ENCODE results near the gene PODXL2. TPM values are rescaled to one million over a fixed set of nuclear protein-coding genes. Genes with fewer than 3 reads are reported as not detected.
A peak's percentile ranks its signal among the peaks of the same experiment; 100 is the strongest.

The PODXL2 gene
- total and polyA plus RNA-seq, 2 donors (not counting 1 experiment from before 2014, with no cell fraction given): 3.1 to 4.0 TPM

DNA sequence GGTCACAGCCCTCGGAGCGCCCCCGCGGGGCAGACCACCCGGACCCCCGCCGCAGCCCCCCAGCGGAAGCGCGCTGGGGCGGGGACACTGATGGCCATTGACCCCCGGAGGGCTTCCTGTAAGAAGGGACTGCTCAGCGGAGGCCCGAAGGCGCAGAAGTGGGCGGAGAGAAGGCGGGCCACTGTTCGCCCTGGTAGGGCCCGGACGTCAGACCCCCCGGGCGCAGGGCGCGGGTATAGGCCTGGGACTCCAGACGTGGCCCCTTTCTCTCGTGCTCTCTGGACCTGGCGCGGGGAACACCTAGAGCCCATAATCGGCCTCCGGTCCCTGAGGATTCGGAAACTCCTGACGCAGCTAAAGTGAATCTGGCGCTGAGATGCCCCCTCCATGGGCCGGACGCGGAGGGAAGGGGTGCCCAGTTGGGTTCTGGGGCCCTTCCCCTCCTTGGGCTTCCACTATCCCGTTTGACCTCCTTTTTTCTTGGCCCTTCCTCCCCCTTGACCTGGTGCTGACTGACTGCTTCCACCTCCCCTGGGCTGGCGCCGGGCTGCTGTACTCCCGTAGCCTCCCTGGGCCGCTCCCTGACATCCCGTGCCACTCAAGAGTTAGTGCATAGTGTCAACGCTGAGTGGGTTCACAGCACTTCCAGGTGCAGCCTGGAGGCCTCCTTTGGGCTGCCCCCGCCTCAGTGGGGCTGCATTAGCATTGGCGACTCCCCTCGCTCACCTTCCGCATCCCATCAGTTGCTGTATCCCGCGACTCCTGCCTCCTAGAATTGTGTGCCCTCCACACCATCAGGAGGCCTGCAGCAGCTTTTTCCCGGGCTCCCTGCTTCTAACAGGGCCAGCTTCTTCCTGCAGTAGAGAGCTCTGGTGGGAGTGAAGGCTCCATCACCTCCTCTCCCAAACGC lies 44.5 kb downstream of the PODXL2 start:
- CTCF ChIA-PET: no interaction called here

More for the DNA sequence above, 44.5 kb downstream of the PODXL2 start:
- Histone ChIP-seq H3K27ac (ENCODE audit: low read length in 2 of 2) (peak overlapping the region; percentile 41 to 75), H3K79me2 (ENCODE audit: control insufficient read depth, insufficient read depth, low read length) (peaks cover 24% of the 10 kb centered on the region), H3K9ac (ENCODE audit: low read length) (peak overlapping the region; percentile 98), H3K4me1 (ENCODE audit: control insufficient read depth in 2 of 2, insufficient read depth in 2 of 2, low read length in 2 of 2) (peaks cover 16 to 22% of the 10 kb centered on the region in 2 donors), H3K9me3 (ENCODE audit: control extremely low read depth in 1 of 3, control insufficient read depth in 2 of 3, insufficient read depth in 1 of 3, low read length in 2 of 3) (no peaks in the 10 kb centered on the region), H4K20me1 (ENCODE audit: control insufficient read depth, insufficient read depth, low read length, poor library complexity, severe bottlenecking) (peaks cover 34% of the 10 kb centered on the region), H3K4me2 (replicated peaks; ENCODE audit: low read depth, low read length, poor library complexity, severe bottlenecking) (peak overlapping the region; percentile 89), H2AFZ (ENCODE audit: insufficient read depth, low read depth, low read length, poor library complexity, severe bottlenecking) (peak overlapping the region; percentile 93), H3K4me3 (ENCODE audit: control extremely low read depth in 1 of 5, extremely low read depth in 1 of 5, insufficient read depth in 1 of 5, low read depth in 2 of 5, low read length in 4 of 5) (peak overlapping the region; percentile 41 to 87 (median 74)), H3K27me3 (replicated peaks in 1 of 4; ENCODE audit: control extremely low read depth in 1 of 4, control insufficient read depth in 3 of 4, insufficient read depth in 4 of 4, low read length in 3 of 4) (no peaks in the 10 kb centered on the region), H3K36me3 (replicated peaks in 1 of 2; ENCODE audit: control extremely low read depth in 1 of 2, control insufficient read depth in 1 of 2, extremely low read depth in 1 of 2, insufficient read depth in 2 of 2, low read length in 1 of 2) (peaks cover 0 to 23% of the 10 kb centered on the region in 2 experiments)
- Mint-ChIP-seq H3K4me1 (peaks cover 29% of the 10 kb centered on the region), H3K9me3 (ENCODE audit: insufficient read depth) (no peaks in the 10 kb centered on the region), H3K27ac (peak overlapping the region; percentile 84), H3K4me3 (peak overlapping the region; percentile 90), H3K27me3 (no peaks in the 10 kb centered on the region)
- TF ChIP-seq EZH2 (IDR thresholded peaks at IDR 0.05; ENCODE audit: borderline replicate concordance, insufficient read depth, low read depth, low read length, poor library complexity, severe bottlenecking): no peak
- TF ChIP-seq, protein P1, sequence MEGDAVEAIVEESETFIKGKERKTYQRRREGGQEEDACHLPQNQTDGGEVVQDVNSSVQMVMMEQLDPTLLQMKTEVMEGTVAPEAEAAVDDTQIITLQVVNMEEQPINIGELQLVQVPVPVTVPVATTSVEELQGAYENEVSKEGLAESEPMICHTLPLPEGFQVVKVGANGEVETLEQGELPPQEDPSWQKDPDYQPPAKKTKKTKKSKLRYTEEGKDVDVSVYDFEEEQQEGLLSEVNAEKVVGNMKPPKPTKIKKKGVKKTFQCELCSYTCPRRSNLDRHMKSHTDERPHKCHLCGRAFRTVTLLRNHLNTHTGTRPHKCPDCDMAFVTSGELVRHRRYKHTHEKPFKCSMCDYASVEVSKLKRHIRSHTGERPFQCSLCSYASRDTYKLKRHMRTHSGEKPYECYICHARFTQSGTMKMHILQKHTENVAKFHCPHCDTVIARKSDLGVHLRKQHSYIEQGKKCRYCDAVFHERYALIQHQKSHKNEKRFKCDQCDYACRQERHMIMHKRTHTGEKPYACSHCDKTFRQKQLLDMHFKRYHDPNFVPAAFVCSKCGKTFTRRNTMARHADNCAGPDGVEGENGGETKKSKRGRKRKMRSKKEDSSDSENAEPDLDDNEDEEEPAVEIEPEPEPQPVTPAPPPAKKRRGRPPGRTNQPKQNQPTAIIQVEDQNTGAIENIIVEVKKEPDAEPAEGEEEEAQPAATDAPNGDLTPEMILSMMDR (IDR thresholded peaks at IDR 0.05): no peak
- intact Hi-C loops (cut with micrococcal nuclease): loop anchor here (1.0 to 2.0 kb wide), 3 partner anchors 24 to 83 kb away; partner anchors contain the start of genes PODXL2 and TPRA1
- POLR2A ChIA-PET: interaction anchor here (1.8 kb wide), 1 partner anchor 63 kb away, joined by 5 read pairs; no protein-coding TSS in a partner anchor
- ATAC-seq (ENCODE audit: low read depth) (peak; percentile 47), DNase-seq (no peak)
- WGBS (ENCODE audit: insufficient coverage): 27% methylated on average over 49 of the region's 51 CpGs

Data from B cell (primary cell).